ENCODE data around the gene ARPC2.

- TF ChIP-seq, protein P1, sequence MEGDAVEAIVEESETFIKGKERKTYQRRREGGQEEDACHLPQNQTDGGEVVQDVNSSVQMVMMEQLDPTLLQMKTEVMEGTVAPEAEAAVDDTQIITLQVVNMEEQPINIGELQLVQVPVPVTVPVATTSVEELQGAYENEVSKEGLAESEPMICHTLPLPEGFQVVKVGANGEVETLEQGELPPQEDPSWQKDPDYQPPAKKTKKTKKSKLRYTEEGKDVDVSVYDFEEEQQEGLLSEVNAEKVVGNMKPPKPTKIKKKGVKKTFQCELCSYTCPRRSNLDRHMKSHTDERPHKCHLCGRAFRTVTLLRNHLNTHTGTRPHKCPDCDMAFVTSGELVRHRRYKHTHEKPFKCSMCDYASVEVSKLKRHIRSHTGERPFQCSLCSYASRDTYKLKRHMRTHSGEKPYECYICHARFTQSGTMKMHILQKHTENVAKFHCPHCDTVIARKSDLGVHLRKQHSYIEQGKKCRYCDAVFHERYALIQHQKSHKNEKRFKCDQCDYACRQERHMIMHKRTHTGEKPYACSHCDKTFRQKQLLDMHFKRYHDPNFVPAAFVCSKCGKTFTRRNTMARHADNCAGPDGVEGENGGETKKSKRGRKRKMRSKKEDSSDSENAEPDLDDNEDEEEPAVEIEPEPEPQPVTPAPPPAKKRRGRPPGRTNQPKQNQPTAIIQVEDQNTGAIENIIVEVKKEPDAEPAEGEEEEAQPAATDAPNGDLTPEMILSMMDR (IDR thresholded peaks at IDR 0.05; ENCODE audit: poor library complexity), result no peak
- no peak for TF ChIP-seq EZH2phosphoT487 (IDR thresholded peaks at IDR 0.05; ENCODE audit: low read depth, severe bottlenecking, unreplicated experiment)
Observed at GRCh38 chr2:218275371-218276072, 58.5 kb downstream of the ARPC2 start.

All from hepatocyte (in vitro differentiated cells).